ENCODE results near the gene SCNN1G. TPM values are rescaled to one million over a fixed set of nuclear protein-coding genes. Genes with fewer than 3 reads are reported as not detected.

Gene SCNN1G
- total and polyA plus RNA-seq, 2 donors (not counting 3 experiments of a cell fraction or from before 2014, with no cell fraction given), result not detected

DNA sequence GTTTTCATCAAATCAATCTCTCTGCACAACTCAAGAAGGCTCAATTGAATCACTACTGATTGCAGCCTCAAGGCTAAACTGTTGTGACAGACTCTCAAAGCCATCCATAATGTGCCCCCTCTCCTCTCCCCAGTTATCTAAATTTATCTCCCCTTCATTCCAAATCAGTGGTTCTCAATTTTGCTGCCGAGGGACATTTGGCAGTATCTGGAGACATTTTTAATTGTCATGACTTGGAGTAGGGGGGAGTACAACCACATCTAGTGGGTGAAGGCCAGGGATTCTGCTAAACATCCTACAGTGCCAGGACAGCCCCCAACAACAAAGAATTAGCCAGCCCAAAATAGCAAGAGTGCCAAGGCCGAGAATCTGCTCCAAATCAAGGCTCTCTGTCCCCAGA is 42.4 kb upstream of the SCNN1G start:
- dilution Hi-C loops (cut with MboI; ENCODE audit: extremely low pct_ligation_motif_present, low sequenced_read_pairs), result no loop called here
- no peak overlapping the region for H3K9ac ChIP-seq (replicated peaks; ENCODE audit: extremely low read depth, insufficient read depth, low read length)
- DNase-seq (ENCODE audit: low read depth, low spot score) (no peak), FAIRE-seq (no peak)
- H3K9me3 ChIP-seq (replicated peaks; ENCODE audit: control insufficient read depth, insufficient read depth, low read length), result no peaks in the 10 kb centered on the region
- H3K4me1 ChIP-seq (ENCODE audit: control insufficient read depth, extremely low read depth, insufficient read depth, low read length), result peaks cover 4% of the 10 kb centered on the region
- no peaks in the 10 kb centered on the region for H3K36me3 ChIP-seq (ENCODE audit: control insufficient read depth in 2 of 2, extremely low read depth in 1 of 2, insufficient read depth in 2 of 2, low read length in 2 of 2)
- no peak overlapping the region for H3K4me3 ChIP-seq (replicated peaks in 1 of 3; ENCODE audit: insufficient read depth in 1 of 3, low read depth in 1 of 3, low read length in 3 of 3)
- BruUV-seq (replicated peaks), result no TSS peak
- TF ChIP-seq FOS (IDR thresholded peaks at IDR 0.05; ENCODE audit: borderline replicate concordance, insufficient read depth, low read length) (no peak), GATA2 (IDR thresholded peaks at IDR 0.05; ENCODE audit: insufficient read depth, insufficient read length, low read depth, low read length) (no peak), POLR2AphosphoS5 (IDR thresholded peaks at IDR 0.05; ENCODE audit: insufficient read depth, low read depth, low read length) (no peak)
- TF ChIP-seq, protein P1, sequence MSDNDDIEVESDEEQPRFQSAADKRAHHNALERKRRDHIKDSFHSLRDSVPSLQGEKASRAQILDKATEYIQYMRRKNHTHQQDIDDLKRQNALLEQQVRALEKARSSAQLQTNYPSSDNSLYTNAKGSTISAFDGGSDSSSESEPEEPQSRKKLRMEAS (IDR thresholded peaks at IDR 0.05; ENCODE audit: insufficient read depth, insufficient read length), result no peak
- H3K79me2 ChIP-seq (ENCODE audit: control insufficient read depth, insufficient read depth, low read length), result peaks cover 85% of the 10 kb centered on the region
- H3K9me1 ChIP-seq (replicated peaks; ENCODE audit: control insufficient read depth, extremely low read depth, insufficient read depth, low read length), result no peaks in the 10 kb centered on the region
- CTCF ChIA-PET, result no interaction called here
- no peak overlapping the region for H2AFZ ChIP-seq (ENCODE audit: low read depth, low read length)
- intact Hi-C loops (cut with micrococcal nuclease), result no loop called here
- no peak overlapping the region for H3K27ac ChIP-seq (ENCODE audit: insufficient read depth, low read depth, low read length)
- H3K4me2 ChIP-seq (ENCODE audit: insufficient read depth, low read length), result no peak overlapping the region
- H4K20me1 ChIP-seq (replicated peaks; ENCODE audit: control insufficient read depth, extremely low read depth, insufficient read depth, low read length), result peaks cover 3% of the 10 kb centered on the region
- H3K27me3 ChIP-seq (ENCODE audit: control insufficient read depth in 2 of 2, insufficient read depth in 2 of 2, low read length in 2 of 2), result no peaks in the 10 kb centered on the region
- POLR2A ChIA-PET, result no interaction called here

DNA sequence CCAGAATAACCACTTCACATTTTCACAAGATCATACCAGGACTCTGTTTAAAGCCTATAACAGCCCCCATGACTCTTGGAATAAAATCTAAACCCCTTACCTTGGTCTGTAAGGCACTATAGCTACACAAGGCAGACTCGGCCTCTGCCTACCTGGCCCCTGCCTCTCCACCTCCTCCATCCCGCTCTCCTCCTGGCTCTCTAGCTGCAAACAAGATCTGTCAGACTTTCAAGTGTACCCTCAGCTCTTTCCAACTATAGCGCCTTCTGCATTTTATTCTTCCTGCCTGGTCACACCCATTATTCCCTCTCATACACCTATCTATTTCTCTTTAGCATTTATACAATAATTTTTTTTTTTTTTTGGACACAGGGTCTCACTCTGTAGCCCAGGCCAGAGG is 41.5 kb upstream of the SCNN1G start:
- Histone ChIP-seq H3K4me1 (ENCODE audit: control insufficient read depth, extremely low read depth, insufficient read depth, low read length) (peaks cover 5% of the 10 kb centered on the region), H3K36me3 (ENCODE audit: control insufficient read depth in 2 of 2, extremely low read depth in 1 of 2, insufficient read depth in 2 of 2, low read length in 2 of 2) (no peaks in the 10 kb centered on the region), H3K9ac (replicated peaks; ENCODE audit: extremely low read depth, insufficient read depth, low read length) (no peak overlapping the region), H3K4me3 (replicated peaks in 1 of 3; ENCODE audit: insufficient read depth in 1 of 3, low read depth in 1 of 3, low read length in 3 of 3) (no peak overlapping the region), H3K4me2 (ENCODE audit: insufficient read depth, low read length) (no peak overlapping the region), H4K20me1 (replicated peaks; ENCODE audit: control insufficient read depth, extremely low read depth, insufficient read depth, low read length) (peaks cover 6% of the 10 kb centered on the region), H3K9me1 (replicated peaks; ENCODE audit: control insufficient read depth, extremely low read depth, insufficient read depth, low read length) (no peaks in the 10 kb centered on the region), H3K9me3 (replicated peaks; ENCODE audit: control insufficient read depth, insufficient read depth, low read length) (no peaks in the 10 kb centered on the region), H3K27me3 (ENCODE audit: control insufficient read depth in 2 of 2, insufficient read depth in 2 of 2, low read length in 2 of 2) (no peaks in the 10 kb centered on the region), H2AFZ (ENCODE audit: low read depth, low read length) (no peak overlapping the region), H3K79me2 (ENCODE audit: control insufficient read depth, insufficient read depth, low read length) (peaks cover 88% of the 10 kb centered on the region), H3K27ac (ENCODE audit: insufficient read depth, low read depth, low read length) (no peak overlapping the region)
- ChIA-PET POLR2A (no interaction called here), CTCF (interaction anchor here (1.7 kb wide), 1 partner anchor 293 kb away, joined by 4 read pairs; no protein-coding TSS in a partner anchor)
- FAIRE-seq (no peak), DNase-seq (ENCODE audit: low read depth, low spot score) (no peak)
- no TSS peak for BruUV-seq (replicated peaks)
- intact Hi-C loops (cut with micrococcal nuclease), result no loop called here
- dilution Hi-C loops (cut with MboI; ENCODE audit: extremely low pct_ligation_motif_present, low sequenced_read_pairs), result no loop called here
- no peak for TF ChIP-seq JUN (IDR thresholded peaks at IDR 0.05; ENCODE audit: borderline replicate concordance, insufficient read depth, insufficient read length, low read depth)
- TF ChIP-seq POLR2A (IDR thresholded peaks at IDR 0.05; ENCODE audit: low read depth, low read length), result no peak
